Fibroblast of lung (primary cell): Measurements from ENCODE around the gene CGNL1. TPM values are rescaled to one million over a fixed set of nuclear protein-coding genes. Genes with fewer than 3 reads are reported as not detected.

ENCODE experiments used
- DNase-seq, 2 donors: peaks; one replicate each; pipeline versions ENCODE4 v3.0.0 to v3.0.0-alpha.2; 2010; ENCODE audit warnings: low read depth in 2 of 2
- H2AFZ ChIP-seq: 2 replicates; pipeline ENCODE4 v1.5.1; 2012; ENCODE audit warnings: low read length, control low read depth, inconsistent platforms
- H3K27ac ChIP-seq: 2 replicates; pipeline ENCODE4 v1.5.1; 2011; ENCODE audit warnings: low read length, control low read depth; ENCODE audit not compliant: insufficient read depth
- H3K27me3 ChIP-seq: 2 replicates; pipeline ENCODE4 v1.5.1; 2011; ENCODE audit warnings: mild to moderate bottlenecking, low read length; ENCODE audit not compliant: control insufficient read depth, insufficient read depth
- H3K36me3 ChIP-seq: 2 replicates; pipeline ENCODE4 v1.5.1; 2011; ENCODE audit warnings: low read length; ENCODE audit not compliant: control insufficient read depth, insufficient read depth
- H3K4me1 ChIP-seq: 2 replicates; pipeline ENCODE4 v1.5.1; 2011; ENCODE audit warnings: low read length; ENCODE audit not compliant: control insufficient read depth, insufficient read depth; ENCODE audit errors: extremely low read depth
- H3K4me2 ChIP-seq: 2 replicates; pipeline ENCODE4 v1.5.1; 2011; ENCODE audit warnings: low read length, control low read depth; ENCODE audit not compliant: insufficient read depth; ENCODE audit errors: extremely low read depth
- H3K4me3 ChIP-seq, 4 experiments: fragments of 200-600 bp in 1 of 4; sonication (generic) in 1 of 4; replicated peaks in 1 of 4; 2 replicates each; pipeline ENCODE4 v1.5.1; 2011 to 2016; ENCODE audit warnings: low read length in 4 of 4, low read depth in 3 of 4, mild to moderate bottlenecking in 3 of 4, control low read depth in 2 of 4, inconsistent platforms in 1 of 4, mixed read lengths in 1 of 4; ENCODE audit not compliant: insufficient read depth in 1 of 4; ENCODE audit errors: control extremely low read depth in 1 of 4
- H3K79me2 ChIP-seq: 2 replicates; pipeline ENCODE4 v1.5.1; 2012; ENCODE audit warnings: mild to moderate bottlenecking, low read length, inconsistent platforms; ENCODE audit not compliant: control insufficient read depth, insufficient read depth
- H3K9ac ChIP-seq: 2 replicates; pipeline ENCODE4 v1.5.1; 2011; ENCODE audit warnings: mild to moderate bottlenecking, low read length, control low read depth; ENCODE audit not compliant: insufficient read depth
- H3K9me3 ChIP-seq: 2 replicates; pipeline ENCODE4 v1.5.1; 2012; ENCODE audit warnings: low read depth, low read length; ENCODE audit not compliant: control insufficient read depth, insufficient read depth
- H4K20me1 ChIP-seq: 2 replicates; pipeline ENCODE4 v1.5.1; 2011; ENCODE audit warnings: low read length; ENCODE audit not compliant: control insufficient read depth, insufficient read depth; ENCODE audit errors: extremely low read depth
- CTCF ChIP-seq, 2 donors: IDR thresholded peaks in 1 of 2; conservative IDR thresholded peaks in 1 of 2; 1 replicate in 1 of 2; 2 replicates in 1 of 2; pipeline ENCODE4 v1.5.1; 2011 to 2012; ENCODE audit warnings: low read length in 2 of 2, control low read depth in 1 of 2, inconsistent platforms in 1 of 2, low read depth in 1 of 2, mild to moderate bottlenecking in 1 of 2
- EZH2 ChIP-seq: IDR thresholded peaks from 2 replicates; pipeline ENCODE4 v1.5.1; 2012; ENCODE audit warnings: low read length, control low read depth, mild to moderate bottlenecking; ENCODE audit errors: missing control alignments
- polyA plus RNA-seq, 2 donors: library from polyadenylated mRNA; depleted of rRNA in 1 of 2; stranded (reverse) in 1 of 2; unstranded in 1 of 2; fragments of >200 nt; gene quantifications; 2 replicates each; pipeline ENCODE4 v1.2.1, GENCODE V29; 2011 to 2012; ENCODE audit warnings: missing spikeins in 1 of 2
- total RNA-seq: library from RNA; depleted of rRNA; stranded (reverse); fragments of >200 nt; gene quantifications from 2 replicates; pipeline ENCODE4 v1.2.1, GENCODE V29; 2014

Gene CGNL1
- total and polyA plus RNA-seq, 2 donors (not counting 1 experiment from before 2014, with no cell fraction given) = 0.18 to 6.1 TPM

DNA sequence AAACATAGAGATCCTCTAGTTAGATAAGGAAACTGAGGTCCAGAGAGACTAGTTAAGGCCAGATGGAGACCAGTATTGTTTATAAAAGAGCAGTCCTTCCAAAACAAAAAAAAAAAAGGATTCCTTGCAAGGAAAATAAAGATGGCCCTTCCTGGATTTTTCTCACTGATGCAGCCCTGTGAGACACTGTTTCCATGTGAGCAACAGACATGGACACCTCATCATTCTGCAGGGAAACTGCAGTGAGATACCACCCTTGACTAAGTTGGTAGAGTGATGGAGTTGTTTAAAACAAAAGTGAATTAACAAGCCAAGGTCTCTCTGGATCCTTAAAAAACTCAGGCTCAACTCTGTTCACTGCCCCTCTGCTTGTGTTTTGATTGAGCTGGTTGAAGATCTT, 149.8 kb downstream of the CGNL1 start:
- H3K27me3 ChIP-seq = no peaks in the 10 kb centered on the region
- DNase-seq = no peak
- no peaks in the 10 kb centered on the region for H3K4me1 ChIP-seq
- no peaks in the 10 kb centered on the region for H4K20me1 ChIP-seq
- TF ChIP-seq CTCF (conservative IDR thresholded peaks at IDR 0.05 in 1 of 2, IDR thresholded peaks at IDR 0.05 in 1 of 2; ENCODE audit: low read depth in 1 of 2, low read length in 2 of 2) (no peak), EZH2 (no peak)
- no peak overlapping the region for H3K27ac ChIP-seq
- no peaks in the 10 kb centered on the region for H3K79me2 ChIP-seq
- H3K36me3 ChIP-seq = no peaks in the 10 kb centered on the region
- no peak overlapping the region for H3K9ac ChIP-seq
- no peak overlapping the region for H2AFZ ChIP-seq
- no peak overlapping the region for H3K4me3 ChIP-seq
- no peaks in the 10 kb centered on the region for H3K9me3 ChIP-seq
- no peak overlapping the region for H3K4me2 ChIP-seq

GRCh38 chr15:57526615-57527014, 150.3 kb downstream of the CGNL1 start:
- H3K27ac ChIP-seq = no peak overlapping the region
- no peak for DNase-seq

DNA sequence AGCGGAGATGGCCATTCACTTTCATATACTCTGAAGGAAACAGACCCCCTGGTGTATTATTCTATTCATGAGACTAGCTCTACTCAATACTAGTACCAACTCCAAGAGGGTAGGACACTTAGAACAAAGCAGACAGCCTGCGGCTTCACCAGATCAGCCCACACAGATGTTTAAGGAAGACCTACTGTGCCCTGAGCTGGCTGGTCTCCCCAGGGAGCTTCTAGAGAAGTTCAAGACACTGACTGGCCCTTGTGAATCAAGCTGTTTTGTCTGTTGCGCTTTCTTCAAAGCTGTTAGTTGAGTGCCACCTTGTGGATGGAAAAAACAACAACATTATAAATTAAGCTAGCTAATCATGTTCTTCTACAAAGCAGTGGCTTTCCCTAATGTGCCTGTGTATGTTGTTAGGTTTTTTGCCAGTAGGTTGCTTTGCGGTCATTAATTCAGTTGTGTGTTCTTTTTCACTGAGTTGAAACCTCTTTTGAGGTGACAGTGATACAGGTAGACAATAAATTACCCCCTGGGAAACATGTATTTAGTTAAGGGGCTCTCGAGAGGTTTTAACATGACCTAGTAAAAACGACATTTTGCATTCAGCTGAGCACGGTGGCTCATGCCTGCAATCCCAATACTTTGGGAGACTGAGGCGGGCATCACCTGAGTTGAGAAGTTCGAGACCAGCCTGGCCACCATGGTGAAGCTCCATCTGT, 151.2 kb downstream of the CGNL1 start:
- Histone ChIP-seq H3K4me3 (no peak overlapping the region), H2AFZ (no peak overlapping the region), H3K4me1 (no peaks in the 10 kb centered on the region), H3K4me2 (no peak overlapping the region), H4K20me1 (no peaks in the 10 kb centered on the region), H3K9ac (no peak overlapping the region), H3K79me2 (no peaks in the 10 kb centered on the region), H3K9me3 (no peaks in the 10 kb centered on the region), H3K27ac (no peak overlapping the region), H3K27me3 (no peaks in the 10 kb centered on the region), H3K36me3 (no peaks in the 10 kb centered on the region)
- DNase-seq = peak; percentile 82 to 90
- TF ChIP-seq CTCF (conservative IDR thresholded peaks at IDR 0.05 in 1 of 2, IDR thresholded peaks at IDR 0.05 in 1 of 2; ENCODE audit: low read depth in 1 of 2, low read length in 2 of 2) = peak; percentile 53 to 61
- TF ChIP-seq EZH2 = no peak

More at GRCh38 chr15:57526615-57527014, 150.3 kb downstream of the CGNL1 start:
- Histone ChIP-seq H4K20me1 (no peaks in the 10 kb centered on the region), H3K4me3 (no peak overlapping the region), H3K4me2 (no peak overlapping the region), H3K4me1 (no peaks in the 10 kb centered on the region), H3K9me3 (no peaks in the 10 kb centered on the region), H2AFZ (no peak overlapping the region), H3K79me2 (no peaks in the 10 kb centered on the region), H3K27me3 (no peaks in the 10 kb centered on the region), H3K9ac (no peak overlapping the region), H3K36me3 (no peaks in the 10 kb centered on the region)
- TF ChIP-seq EZH2 = no peak
- TF ChIP-seq CTCF (conservative IDR thresholded peaks at IDR 0.05 in 1 of 2, IDR thresholded peaks at IDR 0.05 in 1 of 2; ENCODE audit: low read depth in 1 of 2, low read length in 2 of 2) = no peak
